ENCODE data around the gene ADAMTS6.

Gene ADAMTS6

DNA sequence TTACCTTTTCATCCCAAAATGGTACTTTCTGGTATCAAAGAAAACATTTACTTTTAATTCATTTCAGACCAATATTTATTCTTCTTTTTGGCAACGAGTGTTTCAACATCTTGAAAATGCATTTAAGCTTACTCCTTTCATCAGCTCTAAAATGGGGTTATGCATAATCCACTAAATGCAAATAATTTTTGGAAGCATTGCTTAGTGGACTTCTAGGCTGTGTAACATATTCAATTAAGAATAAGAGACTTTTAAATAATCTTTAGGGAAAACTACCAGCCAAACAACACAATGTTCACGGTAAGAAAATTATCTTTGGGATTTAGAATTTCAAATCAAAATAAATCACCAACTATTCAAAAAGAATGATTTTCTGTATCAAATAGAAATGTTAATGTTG is 118.2 kb downstream of the ADAMTS6 start:
- Histone ChIP-seq H3K27me3 (replicated peaks; ENCODE audit: control insufficient read depth, insufficient read depth, low read length) (no peaks in the 10 kb centered on the region), H3K9me3 (ENCODE audit: control insufficient read depth, low read length) (no peaks in the 10 kb centered on the region), H3K9ac (ENCODE audit: low read length) (no peak overlapping the region), H3K4me1 (ENCODE audit: control insufficient read depth, insufficient read depth, low read length) (peaks cover 12% of the 10 kb centered on the region), H3K36me3 (ENCODE audit: control insufficient read depth, insufficient read depth, low read length, severe bottlenecking) (no peaks in the 10 kb centered on the region), H3K4me3 (ENCODE audit: low read length) (no peak overlapping the region)
- no peak for DNase-seq (ENCODE audit: low read depth)

DNA sequence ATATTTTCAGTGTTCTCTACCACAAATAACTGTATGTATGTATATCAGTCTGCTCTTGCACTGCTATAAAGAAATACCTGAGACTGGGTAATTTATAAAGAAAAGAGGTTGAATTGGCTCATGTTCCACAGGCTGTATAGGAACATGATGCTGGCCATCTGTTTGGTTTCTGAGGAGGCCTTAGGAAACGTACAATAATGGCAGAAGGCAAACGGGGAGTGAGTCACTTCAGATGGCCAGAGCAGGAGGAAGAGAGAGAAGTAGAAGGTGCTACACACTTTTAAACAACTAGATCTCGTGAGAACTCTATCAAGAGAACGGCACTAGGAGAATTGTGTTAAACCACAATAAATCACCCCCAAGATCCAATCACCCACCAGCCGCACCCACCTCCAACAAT is 121.7 kb downstream of the ADAMTS6 start:
- DNase-seq (ENCODE audit: low read depth): no peak
- H3K4me3 ChIP-seq (ENCODE audit: low read length): peak overlapping the region; percentile 15

DNA sequence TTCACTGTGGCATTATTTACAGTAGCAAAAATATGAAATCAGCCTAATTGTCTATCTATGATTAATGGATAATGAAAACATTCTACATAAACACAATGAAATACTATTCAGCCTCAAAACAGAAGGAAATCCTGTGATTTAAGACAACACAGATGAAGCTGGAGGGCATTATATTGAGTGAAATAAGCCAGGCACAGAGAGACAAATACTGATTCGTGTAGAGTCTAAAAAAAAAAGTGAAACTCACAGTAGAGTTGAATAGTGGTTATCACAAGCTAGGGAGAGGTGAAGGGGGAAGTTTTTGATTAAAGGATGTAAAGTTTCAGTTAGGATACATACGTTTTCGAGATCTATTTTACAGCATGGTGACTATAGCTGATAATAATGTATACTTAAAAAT is 122.2 kb downstream of the ADAMTS6 start:
- Histone ChIP-seq H3K36me3 (ENCODE audit: control insufficient read depth, insufficient read depth, low read length, severe bottlenecking) (no peaks in the 10 kb centered on the region), H3K27me3 (replicated peaks; ENCODE audit: control insufficient read depth, insufficient read depth, low read length) (no peaks in the 10 kb centered on the region), H3K9me3 (ENCODE audit: control insufficient read depth, low read length) (no peaks in the 10 kb centered on the region), H3K4me3 (ENCODE audit: low read length) (peak overlapping the region; percentile 15), H3K9ac (ENCODE audit: low read length) (no peak overlapping the region), H3K4me1 (ENCODE audit: control insufficient read depth, insufficient read depth, low read length) (peaks cover 30% of the 10 kb centered on the region)
- no peak for DNase-seq (ENCODE audit: low read depth)

More for the DNA sequence above, 121.7 kb downstream of the ADAMTS6 start:
- Histone ChIP-seq H3K4me1 (ENCODE audit: control insufficient read depth, insufficient read depth, low read length) (peaks cover 26% of the 10 kb centered on the region), H3K9me3 (ENCODE audit: control insufficient read depth, low read length) (no peaks in the 10 kb centered on the region), H3K27me3 (replicated peaks; ENCODE audit: control insufficient read depth, insufficient read depth, low read length) (no peaks in the 10 kb centered on the region), H3K9ac (ENCODE audit: low read length) (no peak overlapping the region), H3K36me3 (ENCODE audit: control insufficient read depth, insufficient read depth, low read length, severe bottlenecking) (no peaks in the 10 kb centered on the region)

DNA sequence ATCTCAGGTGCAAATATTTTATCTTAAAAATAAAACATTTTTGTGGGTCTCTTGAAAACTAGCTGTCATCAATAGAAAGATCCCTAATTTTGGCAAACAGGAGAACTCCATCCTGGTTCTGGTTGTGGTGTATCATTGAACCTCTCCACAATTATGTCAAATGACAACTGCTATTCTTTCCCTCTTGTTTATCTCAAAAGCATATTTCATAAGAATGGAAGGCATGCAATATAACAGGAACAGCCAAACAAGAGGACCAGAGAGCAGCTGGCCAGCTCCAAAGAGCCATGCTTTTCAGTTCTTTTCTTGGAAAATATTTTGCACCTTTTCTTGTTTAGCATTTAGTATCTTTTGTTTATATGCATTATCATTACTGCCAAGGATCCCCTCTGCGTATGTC is 125.4 kb downstream of the ADAMTS6 start:
- Histone ChIP-seq H3K4me3 (ENCODE audit: low read length) (no peak overlapping the region), H3K36me3 (ENCODE audit: control insufficient read depth, insufficient read depth, low read length, severe bottlenecking) (no peaks in the 10 kb centered on the region), H3K4me1 (ENCODE audit: control insufficient read depth, insufficient read depth, low read length) (peaks cover 22% of the 10 kb centered on the region), H3K9ac (ENCODE audit: low read length) (no peak overlapping the region), H3K27me3 (replicated peaks; ENCODE audit: control insufficient read depth, insufficient read depth, low read length) (no peaks in the 10 kb centered on the region), H3K9me3 (ENCODE audit: control insufficient read depth, low read length) (no peaks in the 10 kb centered on the region)
- peak; percentile 24 for DNase-seq (ENCODE audit: low read depth)

- Histone ChIP-seq H3K9me3 (ENCODE audit: control insufficient read depth, low read length) (no peaks in the 10 kb centered on the region), H3K4me1 (ENCODE audit: control insufficient read depth, insufficient read depth, low read length) (peaks cover 22% of the 10 kb centered on the region), H3K4me3 (ENCODE audit: low read length) (peak overlapping the region; percentile 65), H3K9ac (ENCODE audit: low read length) (peak overlapping the region; percentile 2), H3K27me3 (replicated peaks; ENCODE audit: control insufficient read depth, insufficient read depth, low read length) (no peaks in the 10 kb centered on the region), H3K36me3 (ENCODE audit: control insufficient read depth, insufficient read depth, low read length, severe bottlenecking) (no peaks in the 10 kb centered on the region)
- no peak for DNase-seq (ENCODE audit: low read depth)
Measured at GRCh38 chr5:65355301-65355700, 126.4 kb downstream of the ADAMTS6 start.

GRCh38 chr5:65341835-65342234 is 139.9 kb downstream of the ADAMTS6 start:
- no peak for DNase-seq (ENCODE audit: low read depth)
- H3K36me3 ChIP-seq (ENCODE audit: control insufficient read depth, insufficient read depth, low read length, severe bottlenecking): no peaks in the 10 kb centered on the region
- H3K4me1 ChIP-seq (ENCODE audit: control insufficient read depth, insufficient read depth, low read length): no peaks in the 10 kb centered on the region
- peaks cover 44% of the 10 kb centered on the region for H3K9me3 ChIP-seq (ENCODE audit: control insufficient read depth, low read length)
- no peaks in the 10 kb centered on the region for H3K27me3 ChIP-seq (replicated peaks; ENCODE audit: control insufficient read depth, insufficient read depth, low read length)
- H3K9ac ChIP-seq (ENCODE audit: low read length): no peak overlapping the region
- H3K4me3 ChIP-seq (ENCODE audit: low read length): peak overlapping the region; percentile 11

- Histone ChIP-seq H3K4me1 (ENCODE audit: control insufficient read depth, insufficient read depth, low read length) (no peaks in the 10 kb centered on the region), H3K9ac (ENCODE audit: low read length) (no peak overlapping the region), H3K27me3 (replicated peaks; ENCODE audit: control insufficient read depth, insufficient read depth, low read length) (no peaks in the 10 kb centered on the region), H3K4me3 (ENCODE audit: low read length) (no peak overlapping the region), H3K9me3 (ENCODE audit: control insufficient read depth, low read length) (peaks cover 44% of the 10 kb centered on the region), H3K36me3 (ENCODE audit: control insufficient read depth, insufficient read depth, low read length, severe bottlenecking) (no peaks in the 10 kb centered on the region)
- DNase-seq (ENCODE audit: low read depth): no peak
Measured at GRCh38 chr5:65338606-65339151, 143.0 kb downstream of the ADAMTS6 start.

DNA sequence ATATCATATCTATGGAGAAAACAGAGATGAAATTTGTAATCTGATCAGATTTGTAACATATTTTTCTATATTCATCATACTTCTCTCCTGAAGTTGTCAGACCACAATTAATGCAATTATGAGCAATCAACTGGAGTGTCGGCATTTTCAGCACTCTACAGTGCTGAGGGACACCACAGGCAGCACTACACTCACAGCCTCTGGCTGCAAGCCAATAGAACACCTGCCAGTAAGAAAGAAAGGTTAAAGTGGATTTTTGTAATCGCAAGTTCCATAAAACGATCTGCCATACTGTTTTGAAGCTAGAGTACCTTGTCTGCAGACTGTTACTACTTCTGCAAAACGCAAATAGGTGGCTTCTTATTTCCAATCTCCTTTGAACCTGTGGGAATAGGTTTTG is 147.6 kb downstream of the ADAMTS6 start:
- H3K36me3 ChIP-seq (ENCODE audit: control insufficient read depth, insufficient read depth, low read length, severe bottlenecking): no peaks in the 10 kb centered on the region
- no peak overlapping the region for H3K9ac ChIP-seq (ENCODE audit: low read length)
- DNase-seq (ENCODE audit: low read depth): no peak

DNA sequence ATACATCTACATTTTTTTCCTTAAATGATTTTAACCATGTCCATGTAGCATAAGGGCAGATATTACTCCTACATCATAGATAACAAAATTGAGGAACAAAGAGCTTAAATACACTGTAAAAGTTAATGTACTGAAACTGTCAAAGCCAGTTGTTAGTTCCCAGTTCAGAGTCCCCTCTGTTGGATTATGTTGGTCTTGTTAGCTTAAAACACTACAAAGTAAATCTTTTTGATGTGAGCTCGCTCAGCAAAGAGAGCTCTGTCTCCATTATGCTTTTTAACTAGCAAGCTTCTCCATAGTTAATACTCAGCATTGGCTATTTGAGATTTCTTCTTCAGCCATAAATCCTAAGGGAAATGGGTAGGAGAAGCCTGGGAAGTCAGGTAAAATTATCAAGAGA is 149.1 kb downstream of the ADAMTS6 start:
- Histone ChIP-seq H3K9ac (ENCODE audit: low read length) (no peak overlapping the region), H3K4me3 (ENCODE audit: low read length) (no peak overlapping the region), H3K36me3 (ENCODE audit: control insufficient read depth, insufficient read depth, low read length, severe bottlenecking) (no peaks in the 10 kb centered on the region), H3K27me3 (replicated peaks; ENCODE audit: control insufficient read depth, insufficient read depth, low read length) (no peaks in the 10 kb centered on the region), H3K4me1 (ENCODE audit: control insufficient read depth, insufficient read depth, low read length) (peaks cover 22% of the 10 kb centered on the region), H3K9me3 (ENCODE audit: control insufficient read depth, low read length) (no peaks in the 10 kb centered on the region)
- DNase-seq (ENCODE audit: low read depth): no peak

More for the DNA sequence above, 147.6 kb downstream of the ADAMTS6 start:
- no peaks in the 10 kb centered on the region for H3K9me3 ChIP-seq (ENCODE audit: control insufficient read depth, low read length)
- H3K4me3 ChIP-seq (ENCODE audit: low read length): no peak overlapping the region
- peaks cover 16% of the 10 kb centered on the region for H3K4me1 ChIP-seq (ENCODE audit: control insufficient read depth, insufficient read depth, low read length)
- no peaks in the 10 kb centered on the region for H3K27me3 ChIP-seq (replicated peaks; ENCODE audit: control insufficient read depth, insufficient read depth, low read length)

DNA sequence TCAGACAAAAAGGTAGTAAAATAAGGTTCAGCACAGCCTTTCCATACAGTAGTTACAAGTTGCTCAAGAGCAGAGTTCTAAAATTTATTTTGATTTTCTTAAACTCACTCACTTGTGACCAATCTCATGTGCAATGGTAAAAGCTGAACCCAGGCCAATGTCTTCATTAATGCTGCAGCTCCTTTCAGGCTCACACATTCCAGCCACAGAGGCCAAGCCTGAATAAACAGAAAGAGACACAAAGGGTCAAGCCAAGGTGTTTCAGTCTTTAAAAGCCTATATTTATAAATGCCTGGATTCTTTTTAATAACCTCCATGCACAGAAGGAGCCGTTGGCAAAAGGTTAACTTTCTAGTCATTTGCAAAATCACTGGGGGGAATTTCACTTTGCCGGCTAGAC is 152.5 kb downstream of the ADAMTS6 start:
- H3K4me1 ChIP-seq (ENCODE audit: control insufficient read depth, insufficient read depth, low read length): peaks cover 27% of the 10 kb centered on the region
- H3K36me3 ChIP-seq (ENCODE audit: control insufficient read depth, insufficient read depth, low read length, severe bottlenecking): no peaks in the 10 kb centered on the region
- H3K9ac ChIP-seq (ENCODE audit: low read length): no peak overlapping the region
- H3K27me3 ChIP-seq (replicated peaks; ENCODE audit: control insufficient read depth, insufficient read depth, low read length): no peaks in the 10 kb centered on the region
- no peaks in the 10 kb centered on the region for H3K9me3 ChIP-seq (ENCODE audit: control insufficient read depth, low read length)
- peak overlapping the region; percentile 50 for H3K4me3 ChIP-seq (ENCODE audit: low read length)
- DNase-seq (ENCODE audit: low read depth): peak; percentile 52

DNA sequence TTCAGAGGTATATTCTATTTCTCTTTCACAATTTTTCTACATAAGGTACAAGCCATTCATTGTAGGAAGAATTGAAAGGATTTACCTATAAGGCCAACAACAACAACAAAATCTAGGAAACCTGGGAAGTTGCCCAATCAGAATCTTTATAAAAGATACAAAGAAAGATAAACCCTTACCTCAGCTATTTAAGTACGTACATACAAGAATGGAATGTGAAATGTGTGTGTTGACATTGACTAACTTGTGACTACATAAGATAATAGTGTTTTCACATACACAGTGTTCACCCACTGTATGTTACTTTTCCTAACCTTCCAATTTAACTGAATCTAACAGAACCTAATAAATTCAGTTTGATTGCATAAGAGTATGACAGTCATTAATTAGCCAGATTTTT is 154.1 kb downstream of the ADAMTS6 start:
- H3K36me3 ChIP-seq (ENCODE audit: control insufficient read depth, insufficient read depth, low read length, severe bottlenecking): no peaks in the 10 kb centered on the region
- no peak overlapping the region for H3K4me3 ChIP-seq (ENCODE audit: low read length)
- peaks cover 27% of the 10 kb centered on the region for H3K4me1 ChIP-seq (ENCODE audit: control insufficient read depth, insufficient read depth, low read length)
- no peak overlapping the region for H3K9ac ChIP-seq (ENCODE audit: low read length)
- peak; percentile 45 for DNase-seq (ENCODE audit: low read depth)
- no peaks in the 10 kb centered on the region for H3K9me3 ChIP-seq (ENCODE audit: control insufficient read depth, low read length)
- no peaks in the 10 kb centered on the region for H3K27me3 ChIP-seq (replicated peaks; ENCODE audit: control insufficient read depth, insufficient read depth, low read length)

DNA sequence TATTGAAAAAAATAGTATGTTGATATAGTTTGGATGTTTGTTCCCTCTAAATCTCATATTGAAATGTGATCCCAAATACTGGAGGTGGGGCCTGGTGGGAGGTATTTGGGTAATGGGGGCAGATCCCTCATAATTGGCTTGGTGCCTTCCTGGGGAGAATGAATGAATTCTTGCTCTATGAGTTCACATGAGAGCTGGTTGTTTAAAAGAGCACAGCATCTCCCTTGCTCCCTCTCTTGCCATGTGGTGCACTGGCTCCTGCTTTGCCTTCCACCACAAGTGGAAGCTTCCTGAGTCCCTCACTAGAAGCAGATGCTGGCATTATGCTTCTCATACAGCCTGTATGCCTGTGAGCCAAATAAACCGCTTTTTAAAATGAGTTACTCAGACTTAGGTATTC is 154.8 kb downstream of the ADAMTS6 start:
- H3K4me1 ChIP-seq (ENCODE audit: control insufficient read depth, insufficient read depth, low read length): peaks cover 27% of the 10 kb centered on the region
- DNase-seq (ENCODE audit: low read depth): peak; percentile 42

More for the DNA sequence above, 154.8 kb downstream of the ADAMTS6 start:
- no peaks in the 10 kb centered on the region for H3K9me3 ChIP-seq (ENCODE audit: control insufficient read depth, low read length)
- no peak overlapping the region for H3K9ac ChIP-seq (ENCODE audit: low read length)
- no peak overlapping the region for H3K4me3 ChIP-seq (ENCODE audit: low read length)
- H3K36me3 ChIP-seq (ENCODE audit: control insufficient read depth, insufficient read depth, low read length, severe bottlenecking): no peaks in the 10 kb centered on the region
- H3K27me3 ChIP-seq (replicated peaks; ENCODE audit: control insufficient read depth, insufficient read depth, low read length): no peaks in the 10 kb centered on the region
